Measurements from ENCODE around the gene CUEDC2.
A peak's percentile ranks its signal among the peaks of the same experiment; 100 is the strongest.

CUEDC2 gene

GRCh38 chr10:102394079-102394800, 38.1 kb downstream of the CUEDC2 start:
- peak; percentile 96 to 99 for DNase-seq (ENCODE audit: low read depth in 1 of 2, low spot score in 1 of 2)
- in situ Hi-C loops (cut with HindIII; ENCODE audit: low pct_unique_long_range_greater_than_20kb, low sequenced_read_pairs): no loop called here

DNA sequence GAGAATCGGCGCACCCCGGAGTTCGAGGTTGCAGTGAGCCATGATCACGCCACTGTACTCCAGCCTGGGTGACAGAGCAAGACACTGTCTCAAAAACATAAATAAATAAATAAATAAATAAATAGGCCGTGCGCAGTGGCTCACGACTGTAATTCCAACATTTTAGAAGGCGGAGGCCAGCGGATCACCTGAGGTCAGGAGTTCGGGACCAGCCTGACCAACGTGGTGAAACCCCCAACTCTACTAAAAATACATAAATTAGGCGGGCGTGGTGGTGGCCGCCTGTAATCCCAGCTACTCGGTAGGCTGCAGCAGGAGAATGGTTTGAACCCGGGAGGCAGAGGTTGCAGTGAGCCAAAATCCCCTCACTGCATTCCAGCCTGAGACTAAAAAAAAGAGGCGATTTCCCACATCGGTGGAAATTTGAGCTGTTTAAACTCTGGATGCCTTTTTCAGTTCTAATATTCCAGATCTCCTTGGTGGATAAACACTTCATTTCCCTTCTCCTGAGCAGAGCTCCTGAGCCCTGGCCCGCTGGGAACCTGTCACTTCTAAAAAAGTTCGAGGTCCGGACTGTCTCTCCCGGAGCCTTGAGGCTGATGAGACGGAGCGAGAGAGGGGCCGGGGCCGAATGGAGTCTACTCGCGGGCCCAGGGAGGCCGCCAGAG, 38.8 kb downstream of the CUEDC2 start:
- peak in 1 of 2 experiments; percentile 86 for DNase-seq (ENCODE audit: low read depth in 1 of 2, low spot score in 1 of 2)
- in situ Hi-C loops (cut with HindIII; ENCODE audit: low pct_unique_long_range_greater_than_20kb, low sequenced_read_pairs): no loop called here
- TF ChIP-seq JUND (IDR thresholded peaks at IDR 0.05; ENCODE audit: low read depth): no peak

More at GRCh38 chr10:102394079-102394800, 38.1 kb downstream of the CUEDC2 start:
- no peak for TF ChIP-seq JUND (IDR thresholded peaks at IDR 0.05; ENCODE audit: low read depth)

- in situ Hi-C loops (cut with HindIII; ENCODE audit: low pct_unique_long_range_greater_than_20kb, low sequenced_read_pairs): no loop called here
- no peak for TF ChIP-seq JUND (IDR thresholded peaks at IDR 0.05; ENCODE audit: low read depth)
- DNase-seq (ENCODE audit: low read depth in 1 of 2, low spot score in 1 of 2): no peak
These were observed 40.1 kb downstream of the CUEDC2 start for GRCh38 chr10:102392306-102392705.

GRCh38 chr10:102389894-102390293, 42.5 kb downstream of the CUEDC2 start:
- in situ Hi-C loops (cut with HindIII; ENCODE audit: low pct_unique_long_range_greater_than_20kb, low sequenced_read_pairs): no loop called here
- no peak for TF ChIP-seq JUND (IDR thresholded peaks at IDR 0.05; ENCODE audit: low read depth)
- no peak for DNase-seq (ENCODE audit: low read depth in 1 of 2, low spot score in 1 of 2)

GRCh38 chr10:102384606-102385429, 47.6 kb downstream of the CUEDC2 start:
- peak in 1 of 2 experiments; percentile 47 for DNase-seq (ENCODE audit: low read depth in 1 of 2, low spot score in 1 of 2)
- in situ Hi-C loops (cut with HindIII; ENCODE audit: low pct_unique_long_range_greater_than_20kb, low sequenced_read_pairs): no loop called here
- no peak for TF ChIP-seq JUND (IDR thresholded peaks at IDR 0.05; ENCODE audit: low read depth)

GRCh38 chr10:102384053-102384452, 48.3 kb downstream of the CUEDC2 start:
- DNase-seq (ENCODE audit: low read depth in 1 of 2, low spot score in 1 of 2): peak in 1 of 2 experiments; percentile 30
- in situ Hi-C loops (cut with HindIII; ENCODE audit: low pct_unique_long_range_greater_than_20kb, low sequenced_read_pairs): no loop called here
- TF ChIP-seq JUND (IDR thresholded peaks at IDR 0.05; ENCODE audit: low read depth): no peak

DNA sequence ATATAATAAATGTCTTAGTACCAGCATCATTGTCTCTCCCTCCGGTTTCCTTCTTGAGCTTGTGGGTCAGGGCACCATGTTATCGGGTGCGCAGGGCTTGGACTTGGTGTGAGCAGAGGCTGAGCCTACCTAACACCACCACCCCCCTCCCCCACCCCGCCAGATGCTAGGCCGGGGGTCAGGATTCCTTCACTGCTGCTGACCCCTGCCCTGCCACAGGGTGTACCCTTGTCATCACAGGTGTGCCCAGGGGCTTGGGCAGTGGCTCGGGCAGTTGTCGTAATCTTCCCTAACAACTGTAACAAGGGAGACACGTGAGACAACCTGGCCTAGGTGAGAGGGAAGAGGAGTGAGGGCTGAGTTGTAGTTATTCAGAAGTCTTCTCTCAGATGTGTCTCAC, 49.5 kb downstream of the CUEDC2 start:
- TF ChIP-seq JUND (IDR thresholded peaks at IDR 0.05; ENCODE audit: low read depth): no peak
- DNase-seq (ENCODE audit: low read depth in 1 of 2, low spot score in 1 of 2): no peak
- in situ Hi-C loops (cut with HindIII; ENCODE audit: low pct_unique_long_range_greater_than_20kb, low sequenced_read_pairs): no loop called here

DNA sequence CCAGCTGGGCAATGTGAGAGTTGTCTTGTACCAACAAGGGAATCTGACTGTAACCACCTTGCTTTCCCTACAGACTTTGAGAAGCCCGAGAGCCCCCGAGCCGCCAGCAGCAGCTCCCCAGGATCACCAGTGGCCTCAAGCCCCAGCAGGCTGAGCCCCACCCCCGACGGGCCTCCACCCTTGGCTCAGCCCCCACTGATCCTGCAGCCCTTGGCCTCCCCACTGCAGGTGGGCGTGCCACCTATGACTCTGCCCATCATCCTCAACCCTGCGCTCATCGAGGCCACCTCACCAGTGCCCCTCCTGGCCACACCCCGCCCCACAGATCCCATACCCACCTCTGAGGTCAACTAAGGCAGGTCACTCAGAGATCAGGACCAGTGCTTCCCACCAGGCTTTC, 50.4 kb downstream of the CUEDC2 start:
- no peak for DNase-seq (ENCODE audit: low read depth in 1 of 2, low spot score in 1 of 2)
- no peak for TF ChIP-seq JUND (IDR thresholded peaks at IDR 0.05; ENCODE audit: low read depth)
- in situ Hi-C loops (cut with HindIII; ENCODE audit: low pct_unique_long_range_greater_than_20kb, low sequenced_read_pairs): no loop called here

GRCh38 chr10:102379383-102379782, 53.0 kb downstream of the CUEDC2 start:
- in situ Hi-C loops (cut with HindIII; ENCODE audit: low pct_unique_long_range_greater_than_20kb, low sequenced_read_pairs): no loop called here
- no peak for TF ChIP-seq JUND (IDR thresholded peaks at IDR 0.05; ENCODE audit: low read depth)
- no peak for DNase-seq (ENCODE audit: low read depth in 1 of 2, low spot score in 1 of 2)

DNA sequence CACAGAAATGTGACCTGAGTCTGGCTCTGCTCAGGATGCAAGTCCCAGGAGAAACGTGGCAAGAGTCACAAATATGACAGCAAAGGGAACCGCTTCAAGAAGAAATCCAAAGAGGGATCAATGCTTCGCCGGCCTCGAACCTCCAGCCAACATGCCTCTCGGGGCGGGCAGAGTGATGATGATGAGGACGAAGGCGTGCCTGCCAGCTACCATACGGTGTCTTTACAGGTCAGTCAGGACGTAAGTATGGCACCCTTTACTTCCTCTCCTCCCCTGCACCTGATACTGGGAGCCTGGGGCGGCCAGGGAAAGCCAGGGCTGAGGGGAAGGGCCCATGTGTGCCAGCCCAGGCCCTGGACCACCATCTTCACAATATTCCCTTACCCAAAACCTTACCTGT, 55.5 kb downstream of the CUEDC2 start:
- TF ChIP-seq JUND (IDR thresholded peaks at IDR 0.05; ENCODE audit: low read depth): no peak
- no peak for DNase-seq (ENCODE audit: low read depth in 1 of 2, low spot score in 1 of 2)
- in situ Hi-C loops (cut with HindIII; ENCODE audit: low pct_unique_long_range_greater_than_20kb, low sequenced_read_pairs): no loop called here

- no peak for TF ChIP-seq JUND (IDR thresholded peaks at IDR 0.05; ENCODE audit: low read depth)
- no peak for DNase-seq (ENCODE audit: low read depth in 1 of 2, low spot score in 1 of 2)
- in situ Hi-C loops (cut with HindIII; ENCODE audit: low pct_unique_long_range_greater_than_20kb, low sequenced_read_pairs): no loop called here
These were observed 56.5 kb downstream of the CUEDC2 start for GRCh38 chr10:102375867-102376266.

GRCh38 chr10:102375250-102375649, 57.1 kb downstream of the CUEDC2 start:
- in situ Hi-C loops (cut with HindIII; ENCODE audit: low pct_unique_long_range_greater_than_20kb, low sequenced_read_pairs): no loop called here
- TF ChIP-seq JUND (IDR thresholded peaks at IDR 0.05; ENCODE audit: low read depth): no peak
- DNase-seq (ENCODE audit: low read depth in 1 of 2, low spot score in 1 of 2): peak in 1 of 2 experiments; percentile 39
